Measurements from ENCODE around the gene STS. TPM values are rescaled to one million over a fixed set of nuclear protein-coding genes. Genes with fewer than 3 reads are reported as not detected.

Gene STS
- total and polyA plus RNA-seq, 2 experiments from 2014 or later, result 0.44 to 1.7 TPM

GRCh38 chrX:7169627-7170026 is 22.1 kb downstream of the STS start:
- peaks cover 4% of the 10 kb centered on the region; the same call in 1 of the 3 replicates for H3K36me3 Mint-ChIP-seq (ENCODE audit: low read depth)
- Histone ChIP-seq H3K9me2 (ENCODE audit: insufficient read depth) (no peaks in the 10 kb centered on the region), H3K79me2 (replicated peaks; ENCODE audit: insufficient read depth) (no peaks in the 10 kb centered on the region), H3K36me3 (ENCODE audit: insufficient read depth) (no peaks in the 10 kb centered on the region), H4K20me1 (replicated peaks; ENCODE audit: insufficient read depth) (no peaks in the 10 kb centered on the region), H3K4me3 (no peak overlapping the region), H2AFZ (no peak overlapping the region), H3K27me3 (ENCODE audit: insufficient read depth) (no peaks in the 10 kb centered on the region), H3K4me2 (no peak overlapping the region), H3F3A (replicated peaks; ENCODE audit: low read depth) (no peaks in the 10 kb centered on the region), H3K27ac (ENCODE audit: low read depth) (no peak overlapping the region), H3K4me1 (ENCODE audit: insufficient read depth) (no peaks in the 10 kb centered on the region)
- no peaks in the 10 kb centered on the region for H3K4me1 Mint-ChIP-seq
- no peak for TF ChIP-seq ZNF331 (CRISPR knock-in tag; IDR thresholded peaks at IDR 0.05; ENCODE audit: low read depth)
- no peak for TF ChIP-seq REST (IDR thresholded peaks at IDR 0.05; ENCODE audit: unreplicated experiment)
- TF ChIP-seq ETS1 (IDR thresholded peaks at IDR 0.05), result no peak
- TF ChIP-seq ZNF462 (CRISPR knock-in tag; IDR thresholded peaks at IDR 0.05), result no peak
- TF ChIP-seq ZNF114 (CRISPR knock-in tag; IDR thresholded peaks at IDR 0.05), result no peak
- no peak for TF ChIP-seq EZH2phosphoT487 (IDR thresholded peaks at IDR 0.05; ENCODE audit: unreplicated experiment)
- TF ChIP-seq POLR2AphosphoS5 (IDR thresholded peaks at IDR 0.05; ENCODE audit: low read depth), result no peak
- no peak for TF ChIP-seq NANOG (IDR thresholded peaks at IDR 0.05; ENCODE audit: borderline replicate concordance)
- TF ChIP-seq CREB1 (CRISPR knock-in tag; IDR thresholded peaks at IDR 0.05; ENCODE audit: low read depth), result no peak
- TF ChIP-seq STAT1 (IDR thresholded peaks at IDR 0.05; ENCODE audit: unreplicated experiment), result no peak
- no peak for TF ChIP-seq CTCF (conservative IDR thresholded peaks at IDR 0.05; ENCODE audit: low read depth in 2 of 2)
- TF ChIP-seq EZH2 (IDR thresholded peaks at IDR 0.05; ENCODE audit: low read depth, unreplicated experiment), result no peak
- no peak for TF ChIP-seq JUNB (IDR thresholded peaks at IDR 0.05; ENCODE audit: unreplicated experiment)
- H3K4me3 Mint-ChIP-seq, result no peak overlapping the region
- DNase-seq (ENCODE audit: low spot score) (no peak), ATAC-seq (no peak)
- no peaks in the 10 kb centered on the region; the same call in 2 of the 3 replicates for H3K9me3 Mint-ChIP-seq
- no peaks in the 10 kb centered on the region for H3K27me3 Mint-ChIP-seq (ENCODE audit: insufficient read depth, low read depth, poor library complexity)
- no peak overlapping the region for H3K27ac Mint-ChIP-seq

All from GM23338 (cell line).